Limb (tissue), 2 donors: Measurements from ENCODE around the gene MLLT10.

Source experiments
- DNase-seq, 2 donors: peaks; one replicate each; pipeline ENCODE4 v3.0.0-alpha.2; 2016; ENCODE audit errors: extremely low spot score in 2 of 2

MLLT10 gene

GRCh38 chr10:21501091-21501490 lies 32.9 kb upstream of the MLLT10 start:
- DNase-seq = peak in 1 of 2 donors; percentile 41

DNA sequence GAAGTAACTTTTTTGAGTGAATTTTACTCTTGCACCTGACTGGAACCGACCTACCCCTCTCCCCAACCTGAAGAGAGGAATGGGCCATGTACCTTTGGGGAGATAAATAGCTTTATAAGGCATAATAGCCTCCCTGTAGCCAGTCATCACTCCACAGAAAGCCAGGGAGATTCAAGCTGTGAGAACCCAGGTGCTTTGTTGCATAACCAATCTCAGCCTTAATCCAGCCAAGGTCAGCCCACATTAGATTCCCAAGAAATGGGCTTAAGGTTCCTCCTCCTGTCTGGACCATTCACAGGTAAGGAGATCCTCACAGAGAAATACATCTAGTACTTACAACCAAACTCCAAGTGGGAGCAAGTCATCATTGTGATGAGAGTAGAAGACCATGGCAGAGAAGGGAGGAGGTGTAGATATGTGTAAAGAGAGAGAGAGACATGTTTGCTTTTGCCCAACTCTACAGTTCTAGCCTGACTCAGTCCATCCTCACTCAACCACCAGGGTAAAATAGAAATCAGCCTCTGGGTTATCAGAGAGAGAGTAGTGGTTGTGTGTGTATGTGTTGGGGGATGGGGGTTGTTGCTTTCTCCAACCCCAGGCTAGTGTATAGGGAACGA lies 32.2 kb upstream of the MLLT10 start:
- no peak for DNase-seq

- DNase-seq = no peak
These were observed 31.7 kb upstream of the MLLT10 start for GRCh38 chr10:21502348-21502740.

- no peak for DNase-seq
These were observed 30.5 kb upstream of the MLLT10 start for GRCh38 chr10:21503542-21503941.

DNA sequence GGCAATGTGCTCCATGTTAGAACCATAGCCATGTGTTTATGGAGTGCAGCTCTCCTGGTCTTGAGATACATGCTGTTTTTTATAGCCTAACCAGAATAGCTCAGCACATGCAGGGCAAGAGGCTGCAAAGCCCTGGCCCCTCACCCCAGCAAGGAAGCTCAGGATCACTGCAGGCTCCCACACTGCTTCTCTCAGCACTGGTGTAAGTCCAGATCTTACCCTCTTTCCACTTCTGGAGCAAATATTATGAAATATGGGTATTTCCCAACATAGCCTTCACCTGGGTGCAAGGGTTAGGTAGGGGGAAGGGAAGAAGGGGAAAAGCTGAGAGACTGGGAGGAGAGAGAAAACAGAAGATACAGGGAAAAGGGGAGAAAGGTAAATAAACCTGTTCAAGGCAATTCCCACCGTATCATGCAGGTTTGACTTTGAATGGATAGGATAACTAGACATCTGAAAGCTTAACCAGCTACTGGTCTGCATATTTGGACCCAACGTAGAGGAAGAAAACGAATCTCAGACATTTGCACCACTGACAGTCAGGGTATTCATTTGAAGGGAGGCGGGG lies 28.2 kb upstream of the MLLT10 start:
- peak in 1 of 2 donors; percentile 15 for DNase-seq

DNA sequence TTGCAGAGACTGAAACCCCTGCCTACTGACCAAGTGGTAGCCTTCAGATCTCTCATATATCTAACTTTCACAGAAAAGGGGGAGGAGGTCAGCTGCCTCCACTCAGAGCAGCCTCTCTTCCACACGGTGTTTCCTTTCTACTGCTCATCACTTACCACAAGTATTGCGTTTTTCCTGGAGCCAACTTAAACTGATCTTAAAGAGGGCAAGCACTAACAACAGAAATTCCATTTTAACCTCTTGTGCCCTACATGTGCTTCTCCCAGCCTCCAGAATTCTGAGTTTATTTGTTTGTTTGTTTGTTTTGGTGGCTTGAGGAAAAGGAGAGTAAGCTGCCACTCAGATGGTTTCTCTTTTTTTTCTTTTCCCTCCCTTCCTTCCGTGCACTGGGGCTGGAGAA lies 27.7 kb upstream of the MLLT10 start:
- DNase-seq = no peak

GRCh38 chr10:21507150-21507549 lies 26.9 kb upstream of the MLLT10 start:
- DNase-seq = peak in 1 of 2 donors; percentile 59

GRCh38 chr10:21508706-21509331 lies 25.2 kb upstream of the MLLT10 start:
- DNase-seq = peak in 1 of 2 donors; percentile 73

GRCh38 chr10:21509341-21510240 lies 24.4 kb upstream of the MLLT10 start:
- DNase-seq = peak in 1 of 2 donors; percentile 76

GRCh38 chr10:21510241-21511094 lies 23.6 kb upstream of the MLLT10 start:
- DNase-seq = peak in 1 of 2 donors; percentile 74

DNA sequence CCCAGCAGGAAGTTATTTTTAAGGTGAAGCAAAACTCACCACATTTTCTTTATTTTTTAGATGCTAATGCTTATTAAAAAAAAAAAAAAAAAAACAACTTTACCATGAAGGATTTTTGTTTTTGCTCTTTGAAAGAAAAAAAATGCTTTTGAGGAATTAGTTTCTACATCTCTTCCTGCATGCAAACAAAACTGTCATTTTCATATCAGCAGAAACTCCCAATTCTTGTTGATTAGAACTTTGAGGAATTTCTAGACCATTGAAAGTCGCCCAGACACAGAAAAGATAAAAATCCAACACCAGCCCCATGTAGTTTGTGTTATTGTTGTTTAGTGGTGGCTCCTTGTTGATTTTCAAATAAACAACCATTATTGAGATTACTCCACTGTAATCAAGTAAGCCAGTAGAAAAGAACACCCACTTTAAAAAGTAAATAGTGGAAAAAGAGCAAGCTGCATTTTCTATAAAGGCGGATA lies 22.9 kb upstream of the MLLT10 start:
- DNase-seq = no peak

DNA sequence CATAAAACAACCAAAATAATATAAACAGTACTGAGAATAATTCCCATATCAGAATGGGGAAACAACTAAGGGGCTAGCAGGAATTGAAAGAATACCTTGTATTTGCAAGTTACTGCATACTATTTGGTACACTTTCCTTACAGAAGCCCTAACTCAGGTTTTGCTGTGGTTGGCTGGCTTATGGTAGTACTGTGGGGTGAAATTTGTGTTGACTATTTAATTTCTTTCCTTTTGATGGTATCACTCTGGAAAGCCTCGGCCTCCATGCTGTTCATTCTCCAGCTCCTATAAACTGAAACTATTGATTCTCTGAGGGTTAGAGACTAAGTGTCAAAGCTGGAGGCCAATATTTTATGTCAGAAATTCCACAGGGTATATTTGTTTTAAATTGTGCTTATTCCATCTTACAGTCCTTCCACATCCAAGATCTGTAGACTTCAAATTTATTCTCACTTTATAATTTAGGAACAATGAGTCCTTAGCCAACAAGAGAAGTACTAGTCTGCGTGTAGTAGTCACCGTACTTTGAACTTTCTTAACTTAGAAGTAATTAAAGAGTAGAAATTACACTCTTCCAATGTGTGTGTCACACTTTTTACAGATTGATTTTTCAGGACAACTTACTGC lies 22.0 kb upstream of the MLLT10 start:
- no peak for DNase-seq

GRCh38 chr10:21512573-21513404 lies 21.2 kb upstream of the MLLT10 start:
- no peak for DNase-seq

GRCh38 chr10:21513405-21513788 lies 20.6 kb upstream of the MLLT10 start:
- no peak for DNase-seq

DNA sequence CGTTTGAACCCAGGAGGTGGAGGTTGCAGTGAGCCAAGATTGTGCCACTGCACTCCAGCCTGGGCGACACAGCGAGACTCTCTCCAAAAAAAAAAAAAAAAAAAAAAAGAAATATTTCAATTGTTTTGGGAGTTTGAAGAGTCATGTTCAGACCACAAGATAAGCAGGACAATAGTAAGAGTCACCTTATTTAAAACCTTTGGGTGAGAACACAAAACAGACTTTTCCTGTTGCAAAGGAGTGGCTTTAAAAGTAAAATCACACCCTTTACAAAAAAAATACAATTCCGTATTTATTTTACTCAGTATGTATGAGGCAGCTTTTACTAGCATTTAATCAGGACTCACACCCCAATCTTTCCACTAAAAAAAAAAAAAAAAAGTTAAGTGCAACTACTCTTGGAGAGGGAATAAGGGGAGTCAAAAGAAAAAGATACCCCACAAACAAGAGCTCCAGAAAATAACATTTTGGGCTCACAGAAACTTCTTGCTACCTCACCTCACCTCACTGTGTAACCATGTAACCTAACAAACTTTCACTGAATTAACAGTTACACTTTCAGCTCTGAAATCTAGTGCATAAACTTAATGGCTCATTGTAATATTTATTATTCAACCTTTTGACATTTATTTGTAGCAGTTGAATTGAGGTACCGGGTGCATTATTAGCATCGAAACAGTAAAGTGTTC lies 19.8 kb upstream of the MLLT10 start:
- DNase-seq = no peak

- DNase-seq = no peak
These were observed 19.1 kb upstream of the MLLT10 start for GRCh38 chr10:21514818-21515351.

DNA sequence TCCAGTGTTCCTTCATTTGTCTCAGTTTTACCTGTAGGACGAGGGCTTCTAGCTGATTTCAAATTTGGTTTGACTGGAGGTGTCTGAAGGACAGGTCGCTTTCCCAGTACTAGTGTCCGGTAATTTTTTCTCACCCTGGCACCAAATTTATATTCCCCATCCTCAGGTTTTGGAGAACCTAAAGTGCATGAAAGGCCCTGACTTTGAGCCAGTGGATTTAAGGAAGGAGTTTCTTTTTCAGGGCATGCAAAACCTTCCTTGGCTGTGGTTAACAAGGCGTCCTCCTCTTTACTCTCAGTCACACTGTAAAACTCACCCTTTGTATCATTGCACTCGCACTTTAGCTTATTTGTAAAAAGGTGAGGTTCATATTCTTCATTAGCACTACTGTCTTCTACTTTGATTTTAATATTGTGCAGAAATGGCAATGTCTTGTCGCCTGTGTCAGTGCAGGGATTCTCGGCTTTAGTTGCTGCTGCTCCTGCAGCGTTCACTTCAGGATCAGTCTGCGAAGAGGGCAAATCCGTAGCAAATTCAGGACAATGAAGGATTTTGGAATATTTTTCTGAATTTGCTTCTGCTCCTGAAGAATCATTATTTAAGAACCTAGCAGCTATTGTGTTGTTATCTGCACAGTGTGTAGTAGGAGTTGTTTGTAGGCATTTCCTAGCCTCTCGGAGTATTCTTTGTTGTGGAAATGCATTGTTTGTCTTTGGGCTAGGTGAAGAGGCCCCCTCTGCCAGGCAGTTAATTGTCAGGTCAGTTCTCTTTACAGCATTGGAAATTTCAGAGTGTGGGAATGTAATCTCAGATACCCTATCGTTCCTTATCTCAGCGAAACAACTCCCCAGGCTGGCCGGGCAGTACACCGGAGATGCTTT lies 18.4 kb upstream of the MLLT10 start:
- DNase-seq = no peak
